HG02870 (cell line): ENCODE data around the gene INS.

ENCODE experiments used
- ATAC-seq: cut with Tn5 transposase; IDR thresholded peaks from one replicate; pipeline ENCODE4 v1.9.1; 2021; ENCODE audit warnings: mild to moderate bottlenecking, moderate library complexity; ENCODE audit not compliant: unreplicated experiment

INS gene

GRCh38 chr11:2122907-2123627 is 37.9 kb downstream of the INS start:
- no peak for ATAC-seq

DNA sequence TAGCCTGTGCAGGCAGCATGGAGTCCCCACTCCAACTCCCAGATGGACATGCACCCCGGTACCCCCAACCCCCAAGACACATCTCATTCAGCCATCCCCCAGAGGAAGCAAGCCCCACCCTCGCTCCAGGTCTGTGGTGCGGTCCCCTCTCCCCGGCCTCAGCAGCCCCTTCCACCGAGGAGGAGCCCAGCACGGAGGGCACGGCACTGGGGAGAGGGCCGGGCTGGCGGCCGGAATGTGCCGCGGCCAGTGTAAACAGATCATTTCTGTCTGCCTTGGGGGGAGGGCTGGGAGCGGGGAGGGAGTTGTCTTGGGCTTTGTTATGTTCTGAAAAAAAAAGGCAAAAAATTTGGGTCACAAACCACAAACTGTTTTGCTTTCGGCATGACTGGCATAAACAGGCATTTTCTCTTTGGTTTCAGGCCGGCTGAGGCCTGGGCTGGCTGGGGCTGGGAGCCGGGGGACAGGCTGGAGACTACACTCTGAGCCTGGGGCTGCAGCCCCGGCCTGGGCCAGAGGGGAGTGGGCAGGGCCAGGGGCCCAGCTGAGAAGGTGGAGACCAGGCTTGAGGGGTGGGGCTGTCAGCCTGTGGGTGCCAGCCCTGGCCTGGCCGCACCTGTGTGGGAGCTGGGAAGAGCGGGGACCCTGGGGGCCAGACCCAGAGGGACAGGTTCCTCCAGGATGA is 38.6 kb downstream of the INS start:
- ATAC-seq: no peak

GRCh38 chr11:2121227-2122130 is 39.5 kb downstream of the INS start:
- no peak for ATAC-seq

GRCh38 chr11:2120359-2121100 is 40.5 kb downstream of the INS start:
- no peak for ATAC-seq

- no peak for ATAC-seq
Measured at GRCh38 chr11:2118677-2119076, 42.3 kb downstream of the INS start.

DNA sequence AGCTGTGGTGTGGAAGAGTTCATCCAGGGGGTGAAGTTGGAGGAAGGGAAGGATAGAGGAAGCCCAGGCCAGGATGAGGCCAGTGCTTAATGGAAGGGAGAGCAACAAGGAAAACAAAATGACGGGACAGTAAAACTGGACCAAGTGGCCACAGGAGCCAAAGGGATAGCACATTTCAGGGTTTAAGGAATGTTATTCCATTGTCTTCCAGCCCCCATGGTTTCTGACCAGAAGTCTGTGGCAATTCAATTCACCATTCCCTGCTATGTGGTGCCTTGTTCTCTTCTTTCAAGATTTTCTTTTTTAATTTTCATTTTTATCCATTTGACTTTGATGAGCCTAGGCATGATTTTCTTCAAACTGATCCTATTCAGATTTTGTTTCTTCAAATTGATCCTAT is 44.3 kb downstream of the INS start:
- ATAC-seq: no peak

GRCh38 chr11:2115308-2115707 is 45.7 kb downstream of the INS start:
- ATAC-seq: no peak

DNA sequence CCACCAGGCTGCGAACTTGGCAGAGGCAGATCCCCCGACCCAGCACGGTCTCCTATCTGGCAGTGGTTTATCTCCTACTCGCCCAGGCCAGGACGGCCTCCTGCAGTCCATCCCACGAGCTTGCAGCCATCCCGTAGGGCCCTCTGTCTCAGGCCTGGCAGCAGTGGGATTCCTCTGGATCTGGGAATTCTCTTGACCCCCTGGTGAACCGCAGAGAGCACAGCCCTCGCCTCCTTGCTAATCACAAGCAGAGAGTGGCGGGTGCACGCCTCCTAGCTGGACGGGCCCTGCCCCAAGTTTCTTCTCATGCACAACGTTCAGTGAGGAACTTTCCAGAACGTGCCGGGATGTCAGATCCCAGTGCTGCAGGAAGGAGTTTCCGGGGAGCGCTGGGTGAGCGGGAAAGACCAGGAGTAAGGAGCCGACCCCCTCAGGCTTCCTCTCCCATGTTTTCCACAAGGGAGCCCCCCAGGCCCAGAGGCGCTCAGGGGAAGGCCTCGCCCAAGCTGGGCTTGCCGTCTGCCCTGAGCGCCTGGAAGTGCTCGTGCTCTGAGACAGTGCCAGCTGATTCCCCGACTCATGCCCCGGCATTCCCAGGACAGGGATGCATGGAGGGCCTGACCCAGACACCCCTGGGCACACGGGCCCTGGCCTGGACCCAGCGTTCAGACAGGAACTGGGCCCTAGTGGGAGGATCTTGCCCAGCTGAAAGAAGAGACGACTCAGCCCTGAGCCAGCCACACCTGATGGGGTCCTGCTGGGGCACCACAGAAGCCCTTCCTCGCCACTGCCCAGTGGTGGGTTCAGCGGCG is 46.4 kb downstream of the INS start:
- no peak for ATAC-seq

DNA sequence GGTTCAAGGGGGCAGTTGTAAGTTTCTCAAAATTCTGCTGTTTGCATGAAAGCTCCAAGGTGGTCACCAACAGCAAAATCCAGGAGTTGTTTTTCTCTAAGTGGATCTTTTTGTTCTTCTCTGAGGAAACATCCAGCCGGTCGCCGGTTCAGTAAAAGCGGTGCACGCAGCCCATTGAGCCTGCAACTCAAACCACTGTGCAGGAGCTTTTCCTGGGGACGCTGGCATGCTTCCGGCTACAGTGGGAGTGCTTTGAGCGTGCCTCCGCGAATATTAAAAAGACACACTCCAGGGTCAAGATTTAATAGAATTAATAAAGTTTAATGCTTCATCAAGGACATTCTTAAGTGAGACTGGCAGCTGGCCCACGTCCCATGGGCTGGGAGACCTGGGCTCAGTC is 47.2 kb downstream of the INS start:
- ATAC-seq: no peak

DNA sequence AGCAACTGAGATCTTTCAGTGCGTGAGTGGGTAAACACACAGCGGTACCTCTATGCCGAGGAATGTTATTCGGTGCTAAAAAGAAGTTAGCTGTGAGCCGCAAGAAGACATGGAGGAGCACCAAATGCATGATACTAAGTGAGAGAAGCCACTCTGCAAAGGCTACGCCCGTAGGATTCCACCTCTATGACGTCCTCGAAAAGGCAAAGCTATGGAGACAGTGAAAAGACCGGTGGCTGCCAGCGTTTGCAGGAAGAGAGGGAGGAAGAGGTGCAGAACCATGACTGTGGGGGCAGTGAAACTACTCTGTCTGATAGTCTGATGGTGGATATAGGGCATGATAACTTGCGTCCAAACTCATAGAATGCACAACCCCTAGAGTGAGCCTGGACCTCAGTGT is 50.5 kb downstream of the INS start:
- no peak for ATAC-seq
